ENCODE results near the gene SLC44A3.

DNA sequence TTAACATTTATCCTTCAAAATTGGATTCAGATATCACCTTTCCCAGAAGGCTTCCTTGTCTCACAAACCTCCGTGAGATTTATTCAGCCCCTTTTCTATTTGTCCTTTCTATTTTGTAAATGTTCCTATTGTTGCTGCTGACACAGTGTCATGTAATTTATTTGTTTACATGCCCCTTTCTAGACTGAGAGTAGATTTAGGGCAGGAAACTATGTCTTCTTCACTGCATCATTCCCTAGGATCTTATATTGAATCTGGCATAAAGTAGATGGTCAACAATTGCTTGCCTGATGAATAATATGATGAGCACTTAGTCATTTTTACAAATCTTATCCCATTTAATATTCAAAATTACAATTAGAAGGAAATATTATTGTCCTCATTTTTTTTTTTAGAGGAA is 114.9 kb downstream of the SLC44A3 start:
- TF ChIP-seq, protein P1, sequence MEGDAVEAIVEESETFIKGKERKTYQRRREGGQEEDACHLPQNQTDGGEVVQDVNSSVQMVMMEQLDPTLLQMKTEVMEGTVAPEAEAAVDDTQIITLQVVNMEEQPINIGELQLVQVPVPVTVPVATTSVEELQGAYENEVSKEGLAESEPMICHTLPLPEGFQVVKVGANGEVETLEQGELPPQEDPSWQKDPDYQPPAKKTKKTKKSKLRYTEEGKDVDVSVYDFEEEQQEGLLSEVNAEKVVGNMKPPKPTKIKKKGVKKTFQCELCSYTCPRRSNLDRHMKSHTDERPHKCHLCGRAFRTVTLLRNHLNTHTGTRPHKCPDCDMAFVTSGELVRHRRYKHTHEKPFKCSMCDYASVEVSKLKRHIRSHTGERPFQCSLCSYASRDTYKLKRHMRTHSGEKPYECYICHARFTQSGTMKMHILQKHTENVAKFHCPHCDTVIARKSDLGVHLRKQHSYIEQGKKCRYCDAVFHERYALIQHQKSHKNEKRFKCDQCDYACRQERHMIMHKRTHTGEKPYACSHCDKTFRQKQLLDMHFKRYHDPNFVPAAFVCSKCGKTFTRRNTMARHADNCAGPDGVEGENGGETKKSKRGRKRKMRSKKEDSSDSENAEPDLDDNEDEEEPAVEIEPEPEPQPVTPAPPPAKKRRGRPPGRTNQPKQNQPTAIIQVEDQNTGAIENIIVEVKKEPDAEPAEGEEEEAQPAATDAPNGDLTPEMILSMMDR (conservative IDR thresholded peaks at IDR 0.05; ENCODE audit: low read depth in 2 of 2): no peak
- no peak for TF ChIP-seq JUNB (IDR thresholded peaks at IDR 0.05; ENCODE audit: unreplicated experiment)
- no peak for TF ChIP-seq CREB1 (CRISPR knock-in tag; IDR thresholded peaks at IDR 0.05; ENCODE audit: low read depth)
- TF ChIP-seq, protein P2, sequence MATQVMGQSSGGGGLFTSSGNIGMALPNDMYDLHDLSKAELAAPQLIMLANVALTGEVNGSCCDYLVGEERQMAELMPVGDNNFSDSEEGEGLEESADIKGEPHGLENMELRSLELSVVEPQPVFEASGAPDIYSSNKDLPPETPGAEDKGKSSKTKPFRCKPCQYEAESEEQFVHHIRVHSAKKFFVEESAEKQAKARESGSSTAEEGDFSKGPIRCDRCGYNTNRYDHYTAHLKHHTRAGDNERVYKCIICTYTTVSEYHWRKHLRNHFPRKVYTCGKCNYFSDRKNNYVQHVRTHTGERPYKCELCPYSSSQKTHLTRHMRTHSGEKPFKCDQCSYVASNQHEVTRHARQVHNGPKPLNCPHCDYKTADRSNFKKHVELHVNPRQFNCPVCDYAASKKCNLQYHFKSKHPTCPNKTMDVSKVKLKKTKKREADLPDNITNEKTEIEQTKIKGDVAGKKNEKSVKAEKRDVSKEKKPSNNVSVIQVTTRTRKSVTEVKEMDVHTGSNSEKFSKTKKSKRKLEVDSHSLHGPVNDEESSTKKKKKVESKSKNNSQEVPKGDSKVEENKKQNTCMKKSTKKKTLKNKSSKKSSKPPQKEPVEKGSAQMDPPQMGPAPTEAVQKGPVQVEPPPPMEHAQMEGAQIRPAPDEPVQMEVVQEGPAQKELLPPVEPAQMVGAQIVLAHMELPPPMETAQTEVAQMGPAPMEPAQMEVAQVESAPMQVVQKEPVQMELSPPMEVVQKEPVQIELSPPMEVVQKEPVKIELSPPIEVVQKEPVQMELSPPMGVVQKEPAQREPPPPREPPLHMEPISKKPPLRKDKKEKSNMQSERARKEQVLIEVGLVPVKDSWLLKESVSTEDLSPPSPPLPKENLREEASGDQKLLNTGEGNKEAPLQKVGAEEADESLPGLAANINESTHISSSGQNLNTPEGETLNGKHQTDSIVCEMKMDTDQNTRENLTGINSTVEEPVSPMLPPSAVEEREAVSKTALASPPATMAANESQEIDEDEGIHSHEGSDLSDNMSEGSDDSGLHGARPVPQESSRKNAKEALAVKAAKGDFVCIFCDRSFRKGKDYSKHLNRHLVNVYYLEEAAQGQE (IDR thresholded peaks at IDR 0.05; ENCODE audit: unreplicated experiment): no peak

Measured in GM23338 (cell line).